DMS53 treated with DMSO at 0.1 percent for 48 hours (cell line): ENCODE measurements around the gene C1QB.
"Not testable (repeated sequence)": the region's sequence is repeated elsewhere in the genome, so short reads cannot be mapped to it uniquely, and the experiment has no call there.

ENCODE experiments used
- DNase-seq: peaks from one replicate; lab custom pipeline; 2025; ENCODE audit not compliant: unreplicated experiment; lab: John Stamatoyannopoulos, UW

Gene C1QB

DNA sequence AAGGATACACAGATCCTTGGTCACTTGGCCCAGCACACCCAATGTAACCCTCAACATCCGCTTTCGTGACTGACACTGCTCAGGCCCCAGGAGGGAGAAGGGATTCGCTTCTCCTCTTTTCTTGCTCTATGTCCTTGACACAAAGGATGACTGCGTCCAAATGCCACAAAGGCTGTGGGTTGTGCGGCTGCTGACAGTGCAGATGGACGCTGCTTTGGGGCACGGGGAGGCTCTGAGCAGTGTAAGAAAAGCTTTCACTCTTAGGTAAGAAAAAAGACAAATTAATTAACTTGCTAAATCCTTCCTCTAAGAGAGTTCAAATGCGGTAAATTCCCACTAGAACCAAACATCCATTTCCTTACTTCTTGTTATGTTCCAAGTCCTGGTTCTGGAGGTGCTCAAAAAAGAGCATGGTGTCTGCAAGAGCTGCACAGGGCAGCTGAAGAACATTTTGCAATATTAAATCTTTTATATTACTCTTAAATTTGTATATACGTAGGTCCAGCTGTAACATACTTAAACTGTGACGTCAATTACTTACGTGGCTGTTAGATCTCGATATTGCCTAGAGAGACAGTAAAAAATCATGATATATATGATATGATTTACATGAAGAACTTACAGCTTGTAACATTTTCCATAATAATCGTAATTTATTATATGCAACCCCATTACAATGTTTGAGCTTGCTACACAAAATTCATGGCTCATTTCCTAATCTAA, 38.2 kb downstream of the C1QB start:
- no peak for DNase-seq

DNA sequence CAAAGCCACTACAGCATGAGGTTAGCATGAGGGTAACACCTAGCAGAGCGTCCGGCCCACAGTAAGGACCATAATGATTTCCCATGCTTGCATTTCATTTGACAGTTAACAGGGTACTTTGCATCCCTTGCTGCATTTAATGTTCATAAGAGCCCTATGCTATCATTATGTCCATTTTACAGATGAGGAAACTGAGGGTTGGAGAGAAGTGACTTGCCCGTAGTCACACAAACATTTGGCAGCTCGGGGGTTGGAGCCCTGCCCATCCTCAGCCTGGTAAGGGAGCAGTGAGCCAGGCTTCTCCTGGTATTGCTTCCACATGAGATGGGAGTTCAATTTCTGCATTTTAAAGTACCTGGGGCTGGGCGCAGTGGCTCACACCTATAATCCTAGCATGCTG, 41.1 kb downstream of the C1QB start:
- no peak for DNase-seq

DNA sequence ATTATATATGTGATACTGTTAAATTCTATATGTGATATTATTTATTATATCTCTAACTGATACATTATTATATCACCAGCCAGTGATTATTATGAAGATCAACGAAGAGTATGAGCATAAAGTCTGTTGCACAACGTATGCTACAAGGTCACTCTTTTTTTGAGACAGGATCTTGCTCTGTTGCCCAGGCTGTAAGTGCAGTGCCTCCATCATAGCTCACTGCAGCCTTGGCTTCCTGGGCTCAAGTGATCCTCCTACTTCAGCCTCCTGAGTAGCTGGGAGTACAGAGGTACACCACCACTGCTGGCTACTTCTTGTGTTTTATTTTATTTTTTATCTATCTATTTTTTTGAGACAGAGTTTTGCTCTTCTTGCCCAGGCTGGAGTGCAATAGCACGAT, 43.6 kb downstream of the C1QB start:
- DNase-seq = no peak

DNA sequence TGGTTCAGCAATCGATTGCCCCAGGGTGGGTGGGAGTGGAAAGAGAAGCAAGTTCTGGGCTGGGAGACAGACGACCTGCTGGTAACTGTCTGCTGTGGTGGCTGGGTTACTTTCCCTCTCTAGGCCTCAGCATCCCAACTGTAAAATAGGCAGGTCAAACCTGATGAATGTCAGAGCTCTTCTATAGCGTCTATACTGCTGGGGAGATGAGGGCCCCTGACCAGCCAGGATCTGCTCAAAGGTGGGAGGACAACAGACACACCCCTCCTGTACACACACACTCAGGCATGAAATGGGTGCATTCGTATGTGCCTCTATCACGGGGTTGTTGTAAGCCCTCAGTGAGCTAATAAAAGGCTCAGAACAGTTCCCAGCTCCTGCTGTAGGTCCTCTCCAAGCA, 44.9 kb downstream of the C1QB start:
- no peak for DNase-seq

DNA sequence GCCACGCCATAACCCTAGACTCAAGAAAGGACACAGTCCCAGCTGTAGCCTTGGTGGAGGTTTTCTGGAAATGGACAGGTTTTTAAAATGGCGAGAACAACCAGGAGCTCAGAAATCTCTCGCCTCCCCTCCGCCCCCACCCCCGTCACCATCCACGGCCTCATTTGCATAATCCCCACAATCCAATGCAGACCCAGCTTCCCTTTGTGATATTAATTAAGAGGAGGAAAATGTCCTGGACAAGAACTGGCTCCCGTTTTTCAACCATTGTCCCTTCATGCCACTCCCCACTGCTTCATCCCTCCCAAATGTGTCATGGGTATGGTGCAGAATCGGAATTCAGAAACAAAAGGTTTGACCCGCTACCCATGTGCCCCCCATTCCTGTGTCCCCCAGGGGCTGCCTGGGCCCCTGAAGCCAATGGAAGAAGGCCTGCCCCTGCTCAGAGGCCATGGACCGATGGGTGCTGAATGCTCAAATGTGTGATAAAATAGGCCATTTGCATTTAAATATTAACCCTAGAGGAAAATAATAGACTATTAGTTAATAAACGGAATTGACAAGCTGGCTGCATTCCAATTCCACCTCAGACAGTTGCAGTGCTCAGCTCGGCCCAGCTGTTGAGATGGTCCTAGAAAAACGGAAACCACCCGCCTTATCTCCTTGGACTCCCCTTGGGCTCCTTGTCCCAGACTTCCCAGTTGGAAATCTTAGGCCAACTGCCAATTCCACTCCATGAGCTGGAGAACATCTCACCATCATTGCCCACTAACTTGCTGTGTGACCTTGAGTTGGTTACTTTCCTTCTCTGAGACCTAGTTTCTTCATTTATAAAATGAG, 46.9 kb downstream of the C1QB start:
- no peak for DNase-seq

DNA sequence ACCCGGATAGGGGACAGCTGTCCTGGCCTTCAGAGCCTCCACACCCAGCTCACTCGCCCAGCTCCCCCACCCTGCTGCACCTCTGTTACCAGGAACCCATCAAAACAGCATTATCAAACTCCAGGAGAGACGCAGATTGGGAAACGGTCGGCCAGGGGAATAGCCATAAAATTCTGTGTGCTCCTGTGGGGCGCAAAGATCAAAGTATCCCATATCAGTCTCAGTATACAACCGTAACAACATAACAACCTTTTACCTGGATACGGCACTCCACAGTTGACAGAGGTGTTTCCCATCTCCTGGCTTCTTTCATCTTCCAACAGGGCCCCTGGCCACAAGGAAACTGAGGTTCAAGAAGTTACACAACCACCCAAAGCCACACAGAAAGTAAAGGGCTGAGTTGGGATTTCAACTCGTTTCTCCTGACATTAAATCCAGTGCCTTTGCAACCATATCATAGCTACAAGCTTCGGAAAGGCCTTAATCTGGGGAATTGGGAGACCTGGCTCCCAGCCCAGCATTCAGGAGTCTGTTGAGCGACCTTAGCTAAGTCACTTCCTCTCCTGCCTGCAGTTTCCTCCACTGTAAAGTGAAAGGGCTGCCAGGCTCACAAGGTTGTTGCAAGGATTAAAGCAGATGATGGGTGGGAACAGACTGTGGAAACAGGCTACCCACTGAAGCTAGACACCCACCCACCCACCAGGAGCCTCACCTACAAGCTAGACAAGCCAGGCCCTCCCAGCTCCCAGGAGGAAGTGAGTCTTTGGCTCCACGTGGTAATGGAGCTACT, 49.5 kb downstream of the C1QB start:
- DNase-seq = no peak

DNA sequence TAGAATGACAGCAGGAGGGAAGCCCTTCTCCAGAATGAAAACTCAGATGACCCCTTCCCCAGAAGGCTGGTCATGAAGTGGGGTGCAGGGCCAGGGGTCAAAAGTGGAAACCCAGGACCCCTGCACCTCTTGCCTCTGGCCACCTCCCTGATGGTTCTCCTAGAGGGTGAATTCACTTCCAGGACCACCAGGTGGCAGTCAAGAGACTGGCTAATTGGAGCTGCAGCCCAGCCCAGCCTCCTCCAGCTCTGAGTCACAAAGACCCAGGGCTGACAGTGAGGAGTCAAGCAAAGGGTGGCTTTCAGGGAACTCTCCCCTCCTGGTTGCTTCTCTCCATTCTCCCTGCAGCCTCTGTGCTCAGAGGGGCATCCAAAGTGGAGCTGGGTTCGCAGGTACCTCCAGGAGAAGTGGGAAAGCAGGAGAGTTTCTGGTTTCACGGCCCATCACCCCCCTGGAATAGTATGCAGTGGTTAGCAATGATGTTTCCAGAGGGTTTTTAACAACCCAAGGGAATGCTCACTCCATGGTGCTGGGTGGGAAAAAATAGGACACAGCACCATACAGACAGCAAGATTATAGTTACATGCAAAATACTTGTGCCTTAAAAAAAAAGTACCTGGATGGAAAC, 51.5 kb downstream of the C1QB start:
- peak; percentile 69 for DNase-seq

DNA sequence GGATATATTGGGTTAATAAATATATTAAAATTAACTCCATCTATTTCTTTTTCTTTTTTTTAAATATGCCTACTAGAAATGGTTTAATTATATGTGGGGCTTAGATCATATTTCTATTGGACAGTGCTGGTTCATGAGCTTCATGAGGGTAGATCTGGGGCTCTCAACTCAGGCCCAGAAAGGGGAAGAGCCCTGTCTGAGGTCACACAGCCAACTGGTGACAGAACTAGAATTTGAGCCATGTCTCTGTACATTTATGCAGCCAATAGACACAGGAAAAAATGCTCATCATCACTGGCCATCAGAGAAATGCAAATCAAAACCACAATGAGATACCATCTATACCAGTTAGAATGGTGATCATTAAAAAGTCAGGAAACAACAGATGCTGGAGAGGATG, 52.5 kb downstream of the C1QB start:
- no peak for DNase-seq

DNA sequence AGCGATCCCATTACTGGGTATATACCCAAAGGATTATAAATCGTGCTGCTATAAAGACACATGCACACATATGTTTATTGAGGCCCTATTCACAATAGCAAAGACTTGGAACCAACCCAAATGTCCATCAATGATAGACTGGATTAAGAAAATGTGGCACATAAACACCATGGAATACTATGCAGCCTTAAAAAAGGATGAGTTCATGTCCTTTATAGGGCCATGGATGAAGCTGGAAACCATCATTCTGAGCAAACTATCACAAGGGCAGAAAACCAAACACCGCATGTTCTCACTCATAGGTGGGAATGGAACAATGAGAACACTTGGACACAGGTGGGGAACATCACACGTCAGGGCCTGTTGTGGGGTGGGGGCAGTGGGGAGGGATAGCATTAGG, 53.1 kb downstream of the C1QB start:
- DNase-seq = not testable (repeated sequence)

DNA sequence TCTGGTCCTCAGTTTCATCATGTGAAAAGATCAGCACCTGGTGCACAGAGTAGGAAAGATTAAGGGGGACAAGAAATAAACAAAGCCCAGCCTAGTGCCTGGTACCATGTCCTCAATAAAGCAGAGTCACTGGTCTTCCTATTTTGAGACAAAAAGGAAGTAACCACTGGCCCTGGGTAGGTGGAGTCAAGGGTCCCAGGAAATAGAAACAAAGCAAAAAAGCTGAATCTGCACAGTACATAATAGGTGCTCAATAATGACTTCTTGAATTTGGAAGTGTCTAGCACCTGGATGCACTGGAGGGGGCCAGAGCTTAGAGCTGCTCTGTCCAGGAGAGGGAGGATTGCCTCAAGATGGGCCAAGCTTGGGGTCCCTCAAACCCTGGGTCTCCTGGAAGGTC, 55.7 kb downstream of the C1QB start:
- no peak for DNase-seq

DNA sequence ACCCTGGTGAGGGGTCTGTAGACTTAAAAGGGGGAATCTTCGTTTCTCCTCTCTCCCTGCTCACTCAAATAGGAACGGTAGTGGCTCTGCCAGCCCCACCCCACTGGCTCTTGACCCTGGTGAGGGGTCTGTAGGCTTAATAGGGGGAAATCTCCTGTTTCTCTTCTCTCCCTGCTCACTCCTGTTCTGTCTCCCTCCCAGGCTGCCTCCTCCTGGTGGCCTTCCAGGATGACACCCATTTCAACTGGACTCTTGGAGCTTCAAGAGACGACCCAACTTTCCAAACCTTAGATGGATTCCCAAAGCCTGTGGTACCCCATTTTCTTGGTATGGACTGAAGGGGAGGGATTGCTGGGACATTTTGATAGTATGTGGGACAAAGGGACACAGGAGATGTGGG, 56.2 kb downstream of the C1QB start:
- DNase-seq = no peak

DNA sequence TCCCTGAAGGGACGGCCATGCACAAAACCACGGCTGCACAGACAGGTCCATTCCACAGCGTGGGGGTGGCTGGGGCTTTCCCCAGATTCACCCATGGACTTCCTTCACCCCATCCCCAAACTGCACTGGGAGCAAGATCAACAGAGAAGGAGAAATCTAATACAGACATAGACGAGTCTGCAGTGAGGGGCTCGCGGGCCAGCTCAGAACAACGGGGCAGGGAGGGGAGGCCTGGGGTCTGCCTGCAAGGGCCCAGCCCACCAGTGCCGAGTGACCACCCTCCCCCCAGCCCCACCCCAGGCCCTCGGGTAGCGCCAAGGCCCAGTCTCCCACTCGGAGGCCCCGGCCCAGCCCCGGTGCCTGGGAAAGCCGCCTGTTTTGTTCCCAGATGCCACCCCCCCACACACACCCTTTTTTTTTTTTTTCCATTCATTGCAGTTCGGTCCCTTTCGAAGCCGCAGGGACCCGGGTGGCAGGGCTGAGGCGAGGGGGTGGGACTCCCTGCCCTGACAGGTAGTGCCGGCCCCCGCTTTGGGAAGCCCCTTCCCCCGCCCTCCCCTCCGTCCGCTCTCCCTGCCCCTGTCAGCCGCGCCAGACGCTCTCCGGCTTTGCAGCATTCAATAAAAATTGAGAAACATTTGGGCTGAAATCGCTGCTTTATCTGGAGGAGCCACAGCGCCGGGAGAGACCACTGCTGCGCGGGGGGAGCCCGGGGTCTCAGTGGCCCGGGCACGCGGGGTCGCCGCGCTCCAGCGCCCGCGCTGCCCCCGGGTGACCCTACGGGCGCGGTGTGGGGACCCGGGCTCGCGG, 57.1 kb downstream of the C1QB start:
- DNase-seq = no peak

DNA sequence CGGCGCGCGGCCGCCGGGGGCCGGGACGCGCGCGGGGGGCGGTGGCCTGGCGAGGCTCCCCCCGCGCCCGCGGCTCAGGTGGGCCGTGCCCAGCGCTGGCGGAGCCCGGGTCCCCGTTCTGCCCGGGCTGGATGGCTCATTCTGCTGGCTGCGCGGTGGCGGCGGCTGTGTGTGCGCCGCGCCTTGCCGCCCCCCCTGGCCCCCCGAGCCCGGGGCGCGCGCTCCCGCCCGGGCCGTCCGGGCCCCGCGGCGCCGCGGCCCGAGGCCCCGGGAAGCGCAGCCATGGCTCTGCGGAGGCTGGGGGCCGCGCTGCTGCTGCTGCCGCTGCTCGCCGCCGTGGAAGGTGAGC, 57.6 kb downstream of the C1QB start, which contains the start of gene EPHB2:
EPHB2 (plus strand) TSS at position 139 of the 349 bp plus-strand sequence; CDS start at position 283, 144 bp downstream.
- no peak for DNase-seq

DNA sequence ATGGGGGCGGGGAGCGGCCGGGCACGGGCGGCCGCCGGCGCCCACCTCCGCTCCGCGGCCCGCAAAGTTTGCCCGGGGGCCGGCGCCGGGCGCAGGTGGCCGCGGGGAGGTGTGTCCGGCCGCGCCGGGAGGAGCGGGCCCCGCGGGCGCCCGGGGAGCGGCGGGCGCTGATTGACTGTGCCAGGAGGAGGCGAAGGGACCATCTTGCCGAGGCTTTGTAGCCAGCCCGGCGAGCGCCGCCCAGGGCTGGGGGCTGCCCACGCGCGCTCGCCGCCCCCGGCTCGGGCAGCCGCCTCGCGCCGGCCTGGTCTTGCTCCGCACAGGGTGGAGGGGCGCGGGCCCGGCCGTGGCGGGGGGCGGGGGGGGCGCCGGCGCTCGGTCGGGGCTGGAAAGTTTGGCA, 58.0 kb downstream of the C1QB start:
- DNase-seq = no peak
